H1 (cell line): Measurements from ENCODE around the gene PRR22. TPM values are rescaled to one million over a fixed set of nuclear protein-coding genes. Genes with fewer than 3 reads are reported as not detected.

Experiments used
- CTCF ChIA-PET: fragments of 300-600 bp; sonication (Branson Sonifier 250); formaldehyde crosslinking; loops from one replicate; lab custom pipeline; 2021; ENCODE audit not compliant: partially characterized antibody; lab: Charles Lee
- POLR2A ChIA-PET: fragments of 300-600 bp; sonication (Branson Sonifier 250); formaldehyde crosslinking; loops from one replicate; lab custom pipeline; 2021; ENCODE audit warnings: inconsistent platforms; ENCODE audit not compliant: partially characterized antibody; lab: Charles Lee
- DNase-seq, 2 experiments: peaks; one replicate each; pipeline versions ENCODE4 v3.0.0 to v3.0.0-alpha.2; 2010 to 2022; ENCODE audit warnings: low spot score in 2 of 2, low read depth in 1 of 2, mixed read lengths in 1 of 2
- FAIRE-seq: peaks from 2 replicates; lab custom pipeline; 2011; peaks lifted over from hg19 to GRCh38; lab: Jason Lieb, UNC
- H2AFZ ChIP-seq: 2 replicates; pipeline ENCODE4 v1.8.1; 2012; ENCODE audit warnings: low read length, inconsistent platforms
- H2AK5ac ChIP-seq: 2 replicates; pipeline ENCODE4 v1.6.1; 2013; ENCODE audit warnings: low read depth, low read length
- H2BK120ac ChIP-seq: replicated peaks from 2 replicates; pipeline ENCODE3; 2013; ENCODE audit warnings: low read depth, low read length, inconsistent platforms
- H2BK12ac ChIP-seq: 2 replicates; pipeline ENCODE4 v1.6.1; 2013; ENCODE audit warnings: low read depth, low read length
- H2BK15ac ChIP-seq: 2 replicates; pipeline ENCODE4 v1.6.1; 2013; ENCODE audit warnings: low read length
- H2BK20ac ChIP-seq: 2 replicates; pipeline ENCODE4 v1.6.1; 2013; ENCODE audit warnings: low read length
- H2BK5ac ChIP-seq: 2 replicates; pipeline ENCODE4 v1.6.1; 2013; ENCODE audit warnings: low read depth, low read length
- H3K14ac ChIP-seq: 2 replicates; pipeline ENCODE4 v1.6.1; 2013; ENCODE audit warnings: inconsistent platforms; ENCODE audit not compliant: insufficient read length
- H3K18ac ChIP-seq: 2 replicates; pipeline ENCODE4 v1.6.1; 2013; ENCODE audit warnings: low read length; ENCODE audit errors: extremely low read depth
- H3K23ac ChIP-seq: 2 replicates; pipeline ENCODE4 v1.6.1; 2013; ENCODE audit warnings: inconsistent platforms; ENCODE audit not compliant: insufficient read length
- H3K23me2 ChIP-seq: 2 replicates; pipeline ENCODE4 v1.6.1; 2013; ENCODE audit warnings: low read depth, low read length
- H3K27ac ChIP-seq: 2 replicates; pipeline ENCODE4 v1.6.1; 2011; ENCODE audit warnings: low read depth, low read length, inconsistent platforms
- H3K27me3 ChIP-seq, 4 experiments: replicated peaks in 1 of 4; 1 replicate in 1 of 4; 2 replicates in 3 of 4; pipeline versions ENCODE4 v1.6.1 to v1.8.1; 2011 to 2013; ENCODE audit warnings: low read length in 3 of 4, mild to moderate bottlenecking in 3 of 4, inconsistent platforms in 2 of 4, mixed read lengths in 2 of 4, moderate library complexity in 1 of 4; ENCODE audit not compliant: control insufficient read depth in 3 of 4, insufficient read depth in 3 of 4; ENCODE audit errors: extremely low read depth in 1 of 4
- H3K36me3 ChIP-seq, 4 experiments: 2 replicates each; pipeline versions ENCODE4 v1.6.1 to v1.8.1; 2011 to 2013; ENCODE audit warnings: mild to moderate bottlenecking in 4 of 4, low read length in 3 of 4, moderate library complexity in 2 of 4, control low read depth in 1 of 4, inconsistent platforms in 1 of 4; ENCODE audit not compliant: insufficient read depth in 4 of 4, control insufficient read depth in 2 of 4
- H3K4ac ChIP-seq: replicated peaks from 2 replicates; pipeline ENCODE3; 2013; ENCODE audit warnings: low read length, low read depth, mixed read lengths, inconsistent platforms; ENCODE audit not compliant: insufficient read length
- H3K4me1 ChIP-seq, 4 experiments: replicated peaks in 1 of 4; 1 replicate in 1 of 4; 2 replicates in 3 of 4; pipeline versions ENCODE4 v1.6.1 to v1.8.1; 2011 to 2013; ENCODE audit warnings: low read length in 3 of 4, inconsistent platforms in 2 of 4, mixed read lengths in 1 of 4; ENCODE audit not compliant: insufficient read depth in 4 of 4, control insufficient read depth in 3 of 4
- H3K4me2 ChIP-seq, 2 experiments: 2 replicates each; pipeline versions ENCODE4 v1.6.1 to v1.8.1; 2011 to 2013; ENCODE audit warnings: low read depth in 2 of 2, low read length in 2 of 2, control low read depth in 1 of 2, inconsistent platforms in 1 of 2, mild to moderate bottlenecking in 1 of 2; ENCODE audit not compliant: insufficient read depth in 1 of 2
- H3K4me3 ChIP-seq, 4 experiments: fragments of 200-600, 300-600 bp in 1 of 4; sonication (generic), shearing (Covaris generic), sonication (Bioruptor Twin) in 1 of 4; 2 replicates each; pipeline versions ENCODE4 v1.5.1 to v1.8.1; 2011 to 2016; ENCODE audit warnings: low read length in 4 of 4, low read depth in 3 of 4, control low read depth in 2 of 4, inconsistent platforms in 2 of 4, mild to moderate bottlenecking in 2 of 4, mixed read lengths in 1 of 4, moderate library complexity in 1 of 4; ENCODE audit not compliant: insufficient read depth in 2 of 4; ENCODE audit errors: extremely low read depth in 1 of 4
- H3K56ac ChIP-seq: replicated peaks from 2 replicates; pipeline ENCODE3; 2013; ENCODE audit warnings: low read depth, mild to moderate bottlenecking, mixed read lengths, low read length, inconsistent platforms; ENCODE audit not compliant: insufficient read length
- H3K79me1 ChIP-seq: 2 replicates; pipeline ENCODE4 v1.6.1; 2013; ENCODE audit warnings: low read depth, low read length, control low read depth
- H3K79me2 ChIP-seq, 2 experiments: 2 replicates each; pipeline versions ENCODE4 v1.6.1 to v1.8.1; 2012 to 2013; ENCODE audit warnings: low read length in 2 of 2, mild to moderate bottlenecking in 2 of 2, inconsistent platforms in 1 of 2; ENCODE audit not compliant: insufficient read depth in 2 of 2, control insufficient read depth in 1 of 2
- H3K9ac ChIP-seq, 4 experiments: replicated peaks in 1 of 4; 1 replicate in 1 of 4; 2 replicates in 3 of 4; pipeline versions ENCODE4 v1.6.1 to v1.8.1; 2011 to 2013; ENCODE audit warnings: low read depth in 3 of 4, low read length in 3 of 4, control low read depth in 2 of 4, mild to moderate bottlenecking in 2 of 4, moderate library complexity in 2 of 4, inconsistent platforms in 1 of 4; ENCODE audit errors: extremely low read depth in 1 of 4
- H3K9me3 ChIP-seq, 2 experiments: 2 replicates each; pipeline versions ENCODE4 v1.6.1 to v1.8.1; 2012 to 2013; ENCODE audit warnings: mild to moderate bottlenecking in 2 of 2, moderate library complexity in 2 of 2, control low read depth in 1 of 2, inconsistent platforms in 1 of 2, low read depth in 1 of 2, low read length in 1 of 2, mixed read lengths in 1 of 2; ENCODE audit not compliant: insufficient read depth in 2 of 2
- H4K20me1 ChIP-seq, 2 experiments: replicated peaks in 1 of 2; 2 replicates each; pipeline versions ENCODE3 to v1.8.1; 2011 to 2013; ENCODE audit warnings: inconsistent platforms in 2 of 2, low read length in 2 of 2, mild to moderate bottlenecking in 1 of 2; ENCODE audit not compliant: insufficient read depth in 2 of 2, control insufficient read depth in 1 of 2
- H4K5ac ChIP-seq: 2 replicates; pipeline ENCODE4 v1.6.1; 2013; ENCODE audit warnings: low read length, low read depth, mixed read lengths, inconsistent platforms; ENCODE audit not compliant: insufficient read length
- H4K8ac ChIP-seq: 2 replicates; pipeline ENCODE4 v1.8.0; 2013; ENCODE audit warnings: mild to moderate bottlenecking, moderate library complexity, low read length, inconsistent platforms; ENCODE audit not compliant: insufficient read depth; ENCODE audit errors: extremely low read depth
- H4K91ac ChIP-seq: replicated peaks from 2 replicates; pipeline ENCODE3; 2013; ENCODE audit warnings: low read length, mixed read lengths, inconsistent platforms; ENCODE audit not compliant: insufficient read length
- CBX5 ChIP-seq: fragments of 300-800, 300-1000 bp; sonication (generic); IDR thresholded peaks from 2 replicates; pipeline ENCODE4 v1.7.1; 2016; ENCODE audit warnings: antibody characterized with exemption, low read length, low read depth
- CEBPB ChIP-seq: IDR thresholded peaks from 2 replicates; pipeline ENCODE4 v1.6.1; 2012; ENCODE audit warnings: low read depth, low read length
- EGR1 ChIP-seq: IDR thresholded peaks from 2 replicates; pipeline ENCODE4 v1.6.1; 2011; ENCODE audit warnings: low read depth, low read length, borderline replicate concordance
- FOSL1 ChIP-seq: IDR thresholded peaks from 2 replicates; pipeline ENCODE4 v1.6.1; 2011; ENCODE audit warnings: mild to moderate bottlenecking, low read depth, low read length, moderate library complexity; ENCODE audit not compliant: insufficient read depth
- GABPA ChIP-seq: IDR thresholded peaks from 2 replicates; pipeline ENCODE4 v1.6.1; 2011; ENCODE audit warnings: mild to moderate bottlenecking, low read length, moderate library complexity, borderline replicate concordance; ENCODE audit not compliant: insufficient read depth
- HDAC2 ChIP-seq, 2 experiments: fragments of 300-600 bp in 1 of 2; sonication (generic) in 1 of 2; IDR thresholded peaks; 2 replicates each; pipeline ENCODE4 v1.6.1; 2011 to 2012; ENCODE audit warnings: low read depth in 2 of 2, low read length in 2 of 2, mild to moderate bottlenecking in 2 of 2, moderate library complexity in 2 of 2, borderline replicate concordance in 1 of 2, inconsistent platforms in 1 of 2
- HDAC6 ChIP-seq: IDR thresholded peaks from one replicate; pipeline ENCODE4 v1.7.1; 2012; ENCODE audit warnings: low read depth, mild to moderate bottlenecking, inconsistent platforms, low read length, moderate library complexity
- KDM1A ChIP-seq: fragments of 200-600, 300-600 bp; sonication (generic); IDR thresholded peaks from 2 replicates; pipeline ENCODE4 v1.7.1; 2016; ENCODE audit warnings: mild to moderate bottlenecking, low read length, borderline replicate concordance
- SIN3A ChIP-seq, 2 experiments: IDR thresholded peaks in 1 of 2; conservative IDR thresholded peaks in 1 of 2; 2 replicates each; pipeline ENCODE4 v1.6.1; 2011 to 2012; ENCODE audit warnings: low read length in 2 of 2, improper control_type of control experiment in 1 of 2, low read depth in 1 of 2, mild to moderate bottlenecking in 1 of 2
- SP1 ChIP-seq: IDR thresholded peaks from 2 replicates; pipeline ENCODE4 v1.6.1; 2011; ENCODE audit warnings: low read depth, low read length
- USF2 ChIP-seq: IDR thresholded peaks from 2 replicates; pipeline ENCODE4 v1.6.1; 2011; ENCODE audit warnings: low read length, improper control_type of control experiment
- WGBS, 2 experiments: shearing (Covaris generic) in 1 of 2; methylation state at CpG; one replicate each; pipeline versions ENCODE4 v1.1.6 to v1.1.7; 2013 to 2015; ENCODE audit warnings: low lambda C conversion rate in 2 of 2, mixed read lengths in 2 of 2, inconsistent platforms in 1 of 2, low coverage in 1 of 2, missing lambda C conversion rate in 1 of 2; ENCODE audit not compliant: insufficient replicate concordance in 2 of 2, insufficient coverage in 1 of 2, insufficient read length in 1 of 2; ENCODE audit errors: extremely low coverage in 1 of 2, missing lambda C conversion rate in 1 of 2; 5-methylcytosine and 5-hydroxymethylcytosine counted together
- polyA plus RNA-seq, 7 experiments: library from polyadenylated mRNA; depleted of rRNA in 3 of 7; stranded (reverse) in 5 of 7; unstranded in 2 of 7; fragments of >200 nt in 5 of 7; fragments of 200-250 nt in 2 of 7; gene quantifications; 1 replicate in 5 of 7; 2 replicates in 1 of 7; 4 replicates in 1 of 7; pipeline versions ENCODE4 v1.2.1 to v1.2.3, GENCODE V29; 2011 to 2013; ENCODE audit warnings: missing spikeins in 2 of 7, mixed read lengths in 2 of 7
- total RNA-seq: library from RNA; stranded (reverse); fragmentation: NEBNext Ultra II Directional; extraction: Animal tissue kit (Norgen Biotek cat#: 25700); gene quantifications from 2 replicates; pipeline ENCODE4 v1.2.1, GENCODE V29; 2021

PRR22 gene
- total and polyA plus RNA-seq, 2 of the 8 experiments (the other 6 are each of a cell fraction or from before 2014, with no cell fraction given), result 1.9 to 2.1 TPM

GRCh38 chr19:5793188-5793587, 8.6 kb upstream of the PRR22 start:
- Histone ChIP-seq H3K23me2 (peaks cover 3% of the 10 kb centered on the region; the same call in 1 of the 2 replicates), H3K27me3 (no peaks in the 10 kb centered on the region)
- TF ChIP-seq CEBPB, result no peak
- TF ChIP-seq KDM1A, result no peak
- TF ChIP-seq FOSL1, result no peak
- TF ChIP-seq SP1, result no peak
- no peak for TF ChIP-seq SIN3A (conservative IDR thresholded peaks at IDR 0.05 in 1 of 2, IDR thresholded peaks at IDR 0.05 in 1 of 2; ENCODE audit: low read depth in 1 of 2, low read length in 2 of 2)
- TF ChIP-seq HDAC2 (IDR thresholded peaks at IDR 0.05; ENCODE audit: borderline replicate concordance in 1 of 2, low read depth in 2 of 2, low read length in 2 of 2), result no peak
- TF ChIP-seq CBX5, result no peak
- no peak for TF ChIP-seq GABPA
- TF ChIP-seq USF2, result no peak
- no peak for TF ChIP-seq EGR1
- TF ChIP-seq HDAC6, result no peak

More at GRCh38 chr19:5793188-5793587, 8.6 kb upstream of the PRR22 start:
- Histone ChIP-seq H3K79me1 (peaks cover 5% of the 10 kb centered on the region; the same call in 1 of the 2 replicates), H3K79me2 (no peaks in the 10 kb centered on the region), H3K9me3 (no peaks in the 10 kb centered on the region), H4K8ac (no peak overlapping the region; the same call in 1 of the 2 replicates), H4K20me1 (peaks cover 0 to 4% of the 10 kb centered on the region in 2 experiments), H2BK12ac (peak overlapping the region; percentile 80; the same call in 1 of the 2 replicates), H3K9ac (no peak overlapping the region; a peak in 1 of 7 replicates), H3K4me1 (no peaks in the 10 kb centered on the region; a peak in 1 of 7 replicates), H3K27ac (no peak overlapping the region), H2AFZ (no peak overlapping the region), H3K14ac (no peak overlapping the region), H3K18ac (no peak overlapping the region), H3K23ac (no peak overlapping the region), H3K4me2 (no peak overlapping the region), H4K91ac (no peak overlapping the region), H3K56ac (no peak overlapping the region), H3K4me3 (no peak overlapping the region), H3K4ac (no peak overlapping the region), H2BK120ac (no peak overlapping the region), H4K5ac (no peak overlapping the region), H2BK5ac (no peak overlapping the region), H2BK15ac (0 out of 2 replicates have a peak overlapping the region, but pooled peaks have one; percentile 92), H2AK5ac (peak overlapping the region; percentile 95; the same call in 1 of the 2 replicates), H3K36me3 (peaks cover 7 to 15% (median 12%) of the 10 kb centered on the region in 4 experiments), H2BK20ac (no peak overlapping the region)
- no peak for FAIRE-seq
- no peak for DNase-seq
- ChIA-PET POLR2A (interaction anchor here (0.8 to 2.3 kb wide), 3 partner anchors 35 to 102 kb away, joined by 3 to 7 read pairs (median 6); partner anchors contain the start of genes CATSPERD and LONP1), CTCF (interaction anchor here (0.6 to 3.0 kb wide), 13 partner anchors 10 to 209 kb away, joined by 3 to 13 read pairs (median 4); partner anchors contain the start of gene NRTN)
- WGBS, 2 experiments, result 87% methylated on average over 3 of the region's 3 CpGs; no CpG with 5 or more reads in 1 of the 2 experiments
